ENCODE measurements around the gene ZFR. TPM values are rescaled to one million over a fixed set of nuclear protein-coding genes. Genes with fewer than 3 reads are reported as not detected.
A peak's percentile ranks its signal among the peaks of the same experiment; 100 is the strongest.

ZFR gene
- total and polyA plus RNA-seq, 7 donors = 31.7 to 76.5 (median 67.2) TPM

GRCh38 chr5:32474209-32474854 lies 29.8 kb upstream of the ZFR start:
- 35 to 50% (median 37%) methylated on average over 9 of the region's 9 CpGs for WGBS, 3 donors
- no peak for DNase-seq
- peak in 1 of 4 donors; percentile 66 for ATAC-seq
- intact Hi-C loops (cut with DNase I) = no loop called here
- H3K9me3 ChIP-seq = no peaks in the 10 kb centered on the region
- no peaks in the 10 kb centered on the region for H3K36me3 ChIP-seq (ENCODE audit: insufficient read depth in 1 of 2, low read depth in 1 of 2)
- no peak for TF ChIP-seq CTCF (IDR thresholded peaks at IDR 0.05)
- no peaks in the 10 kb centered on the region for H3K4me1 ChIP-seq
- no peak overlapping the region for H3K27ac ChIP-seq
- no peaks in the 10 kb centered on the region for H3K27me3 ChIP-seq (ENCODE audit: insufficient read depth in 3 of 3, low read length in 2 of 3)
- no peak overlapping the region for H3K4me3 ChIP-seq

GRCh38 chr5:32473072-32473471 lies 28.5 kb upstream of the ZFR start:
- no peak for DNase-seq
- no peak for TF ChIP-seq CTCF (IDR thresholded peaks at IDR 0.05)
- WGBS, 3 donors = 83 to 91% (median 90%) methylated on average over 7 of the region's 7 CpGs
- Histone ChIP-seq H3K27me3 (ENCODE audit: insufficient read depth in 3 of 3, low read length in 2 of 3) (no peaks in the 10 kb centered on the region), H3K4me1 (no peaks in the 10 kb centered on the region), H3K4me3 (no peak overlapping the region), H3K36me3 (ENCODE audit: insufficient read depth in 1 of 2, low read depth in 1 of 2) (no peaks in the 10 kb centered on the region), H3K27ac (no peak overlapping the region), H3K9me3 (no peaks in the 10 kb centered on the region)
- no peak for ATAC-seq
- intact Hi-C loops (cut with DNase I) = no loop called here

GRCh38 chr5:32471784-32472183 lies 27.2 kb upstream of the ZFR start:
- intact Hi-C loops (cut with DNase I) = no loop called here
- Histone ChIP-seq H3K27me3 (ENCODE audit: insufficient read depth in 3 of 3, low read length in 2 of 3) (no peaks in the 10 kb centered on the region), H3K27ac (no peak overlapping the region), H3K9me3 (no peaks in the 10 kb centered on the region), H3K4me1 (no peaks in the 10 kb centered on the region), H3K4me3 (no peak overlapping the region), H3K36me3 (ENCODE audit: insufficient read depth in 1 of 2, low read depth in 1 of 2) (no peaks in the 10 kb centered on the region)
- no peak for TF ChIP-seq CTCF (IDR thresholded peaks at IDR 0.05)
- 83 to 89% (median 86%) methylated on average over 2 of the region's 2 CpGs for WGBS, 3 donors
- DNase-seq (no peak), ATAC-seq (no peak)

- Histone ChIP-seq H3K36me3 (ENCODE audit: insufficient read depth in 1 of 2, low read depth in 1 of 2) (no peaks in the 10 kb centered on the region), H3K4me3 (no peak overlapping the region), H3K27ac (no peak overlapping the region), H3K4me1 (no peaks in the 10 kb centered on the region), H3K27me3 (ENCODE audit: insufficient read depth in 3 of 3, low read length in 2 of 3) (no peaks in the 10 kb centered on the region), H3K9me3 (no peaks in the 10 kb centered on the region)
- ATAC-seq = no peak
- TF ChIP-seq CTCF (IDR thresholded peaks at IDR 0.05) = no peak
- no peak for DNase-seq
- intact Hi-C loops (cut with DNase I) = no loop called here
- 82 to 85% (median 83%) methylated on average over 2 of the region's 2 CpGs for WGBS, 3 donors
Observed at GRCh38 chr5:32465076-32465475, 20.5 kb upstream of the ZFR start.

GRCh38 chr5:32462618-32463017 lies 18.1 kb upstream of the ZFR start:
- no peak overlapping the region for H3K4me3 ChIP-seq
- WGBS, 3 donors = 44 to 92% (median 89%) methylated on average over 1 of the region's 1 CpG
- DNase-seq (no peak), ATAC-seq (no peak)
- H3K4me1 ChIP-seq = no peaks in the 10 kb centered on the region
- H3K27ac ChIP-seq = no peak overlapping the region
- no peak for TF ChIP-seq CTCF (IDR thresholded peaks at IDR 0.05)
- intact Hi-C loops (cut with DNase I) = no loop called here
- H3K36me3 ChIP-seq (ENCODE audit: insufficient read depth in 1 of 2, low read depth in 1 of 2) = no peaks in the 10 kb centered on the region
- no peaks in the 10 kb centered on the region for H3K9me3 ChIP-seq
- H3K27me3 ChIP-seq (ENCODE audit: insufficient read depth in 3 of 3, low read length in 2 of 3) = no peaks in the 10 kb centered on the region

Data from psoas muscle (tissue), 8 donors.